Astrocyte of the cerebellum (primary cell): ENCODE data around the gene OR4D1.
"Not testable (repeated sequence)": the region's sequence is repeated elsewhere in the genome, so short reads cannot be mapped to it uniquely, and the experiment has no call there.

Experiments used
- DNase-seq: peaks from one replicate; pipeline ENCODE4 v3.0.0-alpha.2; 2011; ENCODE audit warnings: low read depth
- H3K4me3 ChIP-seq: 2 replicates; pipeline ENCODE4 v1.5.1; 2011; ENCODE audit warnings: mild to moderate bottlenecking, low read depth, low read length, moderate library complexity
- in situ Hi-C: cut with HindIII; loops from 2 replicates; pipeline ENCODE4 v1.10.0; 2017; ENCODE audit warnings: low sequenced_read_pairs
- TF ChIP-seq, protein P1 (sequence below): IDR thresholded peaks from 2 replicates; pipeline ENCODE4 v1.5.1; 2012; ENCODE audit warnings: low read length, low read depth, moderate library complexity, mild to moderate bottlenecking; ENCODE audit errors: missing control alignments

The OR4D1 gene

DNA sequence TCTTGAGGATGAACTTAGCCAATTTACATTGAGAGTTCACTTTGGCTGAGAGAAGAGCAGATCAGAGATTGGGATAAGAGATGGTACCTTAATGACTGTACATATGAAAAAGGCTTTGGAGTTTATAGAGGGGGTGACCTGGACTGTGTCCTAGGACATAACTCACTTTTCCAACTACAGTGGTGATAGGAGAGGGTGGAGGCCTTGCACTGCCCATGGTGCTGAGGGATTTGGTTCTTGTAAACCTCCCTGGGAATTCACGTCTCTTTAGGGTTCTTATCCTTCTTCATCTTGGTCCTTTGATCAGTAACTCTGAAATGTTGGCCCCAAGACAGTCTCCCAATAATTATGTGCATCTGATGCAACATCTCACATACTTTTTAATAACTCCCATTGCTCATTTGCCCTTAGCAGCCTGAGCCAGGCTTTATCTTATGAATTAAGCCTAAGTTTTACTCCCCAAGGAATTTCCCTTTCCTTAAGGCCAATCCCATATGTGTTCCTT, at the start of gene OR4D1:
Gene OR4D1 (plus strand): TSS at position 455 of the 505 bp plus-strand sequence. CDS start 6,770 bp downstream, outside the sequence.
- H3K4me3 ChIP-seq, result no peak within 1 kb of the TSS
- in situ Hi-C loops, result no loop called here
- DNase-seq, result no peak
- TF ChIP-seq, protein P1, sequence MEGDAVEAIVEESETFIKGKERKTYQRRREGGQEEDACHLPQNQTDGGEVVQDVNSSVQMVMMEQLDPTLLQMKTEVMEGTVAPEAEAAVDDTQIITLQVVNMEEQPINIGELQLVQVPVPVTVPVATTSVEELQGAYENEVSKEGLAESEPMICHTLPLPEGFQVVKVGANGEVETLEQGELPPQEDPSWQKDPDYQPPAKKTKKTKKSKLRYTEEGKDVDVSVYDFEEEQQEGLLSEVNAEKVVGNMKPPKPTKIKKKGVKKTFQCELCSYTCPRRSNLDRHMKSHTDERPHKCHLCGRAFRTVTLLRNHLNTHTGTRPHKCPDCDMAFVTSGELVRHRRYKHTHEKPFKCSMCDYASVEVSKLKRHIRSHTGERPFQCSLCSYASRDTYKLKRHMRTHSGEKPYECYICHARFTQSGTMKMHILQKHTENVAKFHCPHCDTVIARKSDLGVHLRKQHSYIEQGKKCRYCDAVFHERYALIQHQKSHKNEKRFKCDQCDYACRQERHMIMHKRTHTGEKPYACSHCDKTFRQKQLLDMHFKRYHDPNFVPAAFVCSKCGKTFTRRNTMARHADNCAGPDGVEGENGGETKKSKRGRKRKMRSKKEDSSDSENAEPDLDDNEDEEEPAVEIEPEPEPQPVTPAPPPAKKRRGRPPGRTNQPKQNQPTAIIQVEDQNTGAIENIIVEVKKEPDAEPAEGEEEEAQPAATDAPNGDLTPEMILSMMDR, result no peak

DNA sequence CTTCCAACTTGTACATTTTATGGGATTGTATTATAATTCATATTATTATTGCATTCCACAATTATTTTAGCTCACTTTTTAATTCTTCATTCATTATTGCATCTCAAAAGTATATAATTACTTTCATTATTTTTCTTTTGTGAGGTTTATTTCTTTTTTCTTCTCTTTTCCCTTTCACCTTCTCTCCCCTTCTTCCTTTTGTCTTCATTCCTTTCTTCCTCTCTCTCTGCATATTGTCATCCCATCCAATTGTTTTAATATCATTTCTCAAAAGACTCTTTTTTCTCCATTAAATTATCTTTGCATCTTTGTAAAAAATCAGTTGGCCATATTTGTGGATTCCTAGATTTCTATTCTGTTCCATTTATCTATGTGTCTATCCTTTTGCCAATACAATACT, 47.7 kb upstream of the OR4D1 start:
- in situ Hi-C loops, result no loop called here
- DNase-seq, result no peak
- TF ChIP-seq, protein P1, result no peak
- no peak overlapping the region for H3K4me3 ChIP-seq

DNA sequence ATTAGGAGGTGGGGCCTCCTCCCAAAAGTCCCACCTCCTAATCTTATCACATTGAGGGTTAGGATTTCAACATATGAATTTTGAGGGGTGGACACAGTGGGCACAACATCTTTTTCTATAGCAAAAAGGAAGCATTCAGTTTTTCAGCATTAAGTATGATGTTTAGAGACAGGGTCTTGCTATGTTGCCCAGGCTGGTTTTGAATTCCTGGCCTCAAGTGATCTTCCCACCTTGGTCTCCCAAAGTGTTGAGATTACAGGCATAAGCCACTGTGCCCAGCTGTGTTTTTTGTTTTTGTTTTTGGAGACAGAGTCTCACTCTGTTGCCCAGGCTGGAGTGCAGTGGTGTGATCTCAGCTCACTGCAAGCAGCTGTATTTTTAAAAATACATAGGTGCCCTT, 46.3 kb upstream of the OR4D1 start:
- in situ Hi-C loops, DNase-seq, H3K4me3 ChIP-seq: not testable (repeated sequence)

DNA sequence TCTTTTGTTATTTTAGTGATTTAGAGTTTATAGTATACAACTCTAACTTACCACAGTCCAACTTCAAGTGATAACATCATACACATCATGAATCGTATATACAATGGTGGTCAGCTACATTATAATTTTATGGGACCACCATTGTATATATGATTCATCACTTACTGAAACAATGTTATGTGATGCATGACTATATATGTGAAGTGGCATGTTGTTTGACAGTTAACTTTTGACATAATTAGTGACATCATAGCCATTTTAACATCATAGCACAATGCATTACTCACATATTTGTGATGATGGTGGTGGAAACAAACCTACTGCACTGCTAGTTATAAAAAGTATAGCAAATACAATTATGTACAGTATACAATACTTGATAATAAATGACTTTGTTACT, 43.1 kb upstream of the OR4D1 start:
- H3K4me3 ChIP-seq, result no peak overlapping the region
- in situ Hi-C loops, result no loop called here
- TF ChIP-seq, protein P1, result no peak
- no peak for DNase-seq

DNA sequence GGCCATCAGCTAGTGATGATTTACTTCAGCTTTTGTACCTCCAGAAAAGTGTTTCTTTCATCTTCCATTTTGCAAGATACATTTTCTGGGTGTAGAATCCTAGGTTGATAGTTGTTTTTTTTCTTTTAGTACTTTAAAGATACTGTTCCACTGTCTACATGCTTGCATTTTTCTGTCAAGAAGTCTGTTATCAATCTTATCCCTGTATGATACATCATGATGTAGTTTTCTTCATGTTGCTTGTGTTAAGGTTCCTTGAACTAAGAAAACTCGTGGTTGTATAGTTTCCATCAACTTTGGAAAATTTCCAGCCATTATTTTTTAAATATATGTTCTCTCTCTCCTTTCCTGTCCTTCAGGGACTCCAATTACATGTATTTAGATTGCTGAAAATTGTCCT, 40.9 kb upstream of the OR4D1 start:
- DNase-seq, result no peak
- TF ChIP-seq, protein P1, result no peak
- no peak overlapping the region for H3K4me3 ChIP-seq
- in situ Hi-C loops, result no loop called here

DNA sequence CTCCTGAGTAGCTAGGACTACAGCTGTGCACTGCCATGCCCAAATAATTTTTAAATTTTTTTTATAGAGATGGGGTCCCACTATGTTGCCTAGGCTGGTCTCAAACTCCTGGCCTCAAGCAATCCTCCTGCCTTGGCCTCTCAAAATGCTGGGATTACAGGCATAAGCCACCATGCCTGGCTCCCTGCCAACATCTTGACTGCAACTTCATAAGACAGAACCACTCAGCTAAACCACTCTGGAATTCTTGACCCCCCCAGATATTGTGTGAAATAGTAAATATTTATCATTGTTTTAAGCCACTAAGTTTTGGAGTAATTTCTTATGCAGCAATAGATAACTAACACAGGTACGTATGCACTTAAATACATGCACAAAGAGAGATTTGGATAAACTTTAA, 39.0 kb upstream of the OR4D1 start:
- in situ Hi-C loops, result no loop called here
- DNase-seq, result no peak
- no peak overlapping the region for H3K4me3 ChIP-seq
- TF ChIP-seq, protein P1, result no peak

DNA sequence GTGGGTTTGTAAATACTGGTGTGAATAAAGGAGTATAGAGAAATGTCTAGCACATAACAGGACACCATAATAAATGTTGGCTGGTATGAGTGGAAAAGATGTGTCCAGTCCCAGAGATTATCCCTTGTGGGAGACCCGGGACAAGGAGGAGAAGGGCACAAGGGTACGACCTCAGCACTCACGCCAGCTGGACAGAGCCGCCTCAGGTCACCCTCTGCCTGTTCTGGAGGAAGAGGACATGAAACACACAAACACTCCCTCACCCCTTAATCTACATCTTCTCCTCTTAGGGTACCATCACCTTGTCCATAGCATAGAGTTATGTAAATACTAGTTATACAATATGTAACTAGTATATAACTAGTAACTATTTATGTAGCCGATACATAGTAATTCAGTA, 38.2 kb upstream of the OR4D1 start:
- H3K4me3 ChIP-seq, result no peak overlapping the region
- in situ Hi-C loops, result no loop called here
- DNase-seq, result no peak
- TF ChIP-seq, protein P1, result no peak
